SK-N-MC (cell line): ENCODE measurements around the gene TSPAN4.

ENCODE experiments used
- EZH2 ChIP-seq: fragments of 200-600 bp; sonication (generic); IDR thresholded peaks from one replicate; pipeline ENCODE4 v1.6.1; 2017; ENCODE audit warnings: antibody characterized with exemption
- FOXP2 ChIP-seq: optimal IDR thresholded peaks from 2 replicates; pipeline ENCODE3; 2011; ENCODE audit warnings: mild to moderate bottlenecking, moderate library complexity; ENCODE audit not compliant: insufficient read depth; ENCODE audit errors: extremely low read length, control extremely low read depth
- POLR2AphosphoS5 ChIP-seq: IDR thresholded peaks from 2 replicates; pipeline ENCODE4 v1.6.1; 2012; ENCODE audit warnings: mild to moderate bottlenecking, low read depth, low read length, borderline replicate concordance

DNA sequence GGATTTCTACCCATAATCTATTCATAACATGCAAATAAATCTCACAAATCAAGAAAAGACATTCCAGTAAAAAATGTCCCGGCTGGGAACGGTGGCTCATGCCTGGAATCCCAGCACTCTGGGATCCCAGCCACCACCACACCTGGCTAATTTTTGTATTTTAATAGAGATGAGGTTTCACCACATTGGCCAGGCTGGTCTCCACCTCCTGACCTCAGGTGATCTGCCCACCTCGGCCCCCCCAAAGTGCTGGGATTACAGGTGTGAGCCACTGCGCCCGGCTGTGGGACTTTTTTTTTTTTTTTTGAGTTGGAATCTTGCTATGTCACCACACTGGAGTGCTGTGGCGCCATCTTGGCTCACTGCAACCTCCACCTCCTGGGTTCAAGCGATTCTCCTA, 63.3 kb downstream of the TSPAN4 start:
- TF ChIP-seq POLR2AphosphoS5: no peak
- no peak for TF ChIP-seq EZH2
- no peak for TF ChIP-seq FOXP2
